Ovary (tissue), 9 donors: ENCODE results near the gene SSTR5. TPM values are rescaled to one million over a fixed set of nuclear protein-coding genes. Genes with fewer than 3 reads are reported as not detected.

Experiments
- DNase-seq, 5 donors: peaks; one replicate each; pipeline ENCODE4 v3.0.0-alpha.2; 2019 to 2020
- H3K27ac ChIP-seq, 2 donors: fragments of 200-600 bp; one replicate each; pipeline versions ENCODE4 v1.5.1 to v1.8.0; 2019 to 2022
- H3K27me3 ChIP-seq: fragments of 200-600 bp; one replicate; pipeline ENCODE4 v1.8.0; 2022
- H3K36me3 ChIP-seq: fragments of 200-600 bp; sonication (generic); one replicate; pipeline ENCODE4 v1.5.1; 2019
- H3K4me1 ChIP-seq: one replicate; pipeline ENCODE4 v1.8.1; 2013; ENCODE audit warnings: mild to moderate bottlenecking, moderate library complexity; ENCODE audit not compliant: insufficient read depth
- H3K4me3 ChIP-seq: fragments of 200-600 bp; sonication (generic); one replicate; pipeline ENCODE4 v1.5.1; 2017
- H3K9me3 ChIP-seq, 2 donors: fragments of 200-600 bp in 1 of 2; sonication (generic) in 1 of 2; one replicate each; pipeline versions ENCODE4 v1.5.1 to v1.8.1; 2013 to 2019; ENCODE audit warnings: mild to moderate bottlenecking in 1 of 2, moderate library complexity in 1 of 2
- EP300 ChIP-seq: sonication (generic); formaldehyde crosslinking; IDR thresholded peaks from one replicate; pipeline ENCODE4 v1.6.1; 2017; ENCODE audit warnings: antibody characterized with exemption
- POLR2A ChIP-seq: fragments of 450-650 bp; IDR thresholded peaks from one replicate; pipeline ENCODE4 v1.6.1; 2017; ENCODE audit warnings: antibody characterized with exemption, mild to moderate bottlenecking, moderate library complexity
- WGBS, 3 donors: extraction: QIAGEN DNeasy Blood & Tissue Kit in 1 of 3; methylation state at CpG; one replicate each; pipeline versions ENCODE4 v1.1.5 to v1.1.7; 2013 to 2017; 5-methylcytosine and 5-hydroxymethylcytosine counted together
- intact Hi-C, 4 donors: fragments of 100-400 bp; cut with DNase I; formaldehyde crosslinking; loops; one replicate each; pipeline versions ENCODE4 v1.11.0 to v1.15.1; 2022 to 2023
- polyA plus RNA-seq, 2 donors: library from polyadenylated mRNA; stranded (reverse); fragments of 200-250 nt in 1 of 2; fragments of 350-450 nt in 1 of 2; fragmentation: Illumina TruSeq in 1 of 2; extraction: RNeasy Lipid Tissue Mini Kit (QIAGEN cat#74804) in 1 of 2; gene quantifications; one replicate each; pipeline ENCODE4 v1.2.3, GENCODE V29; 2013 to 2014
- total RNA-seq, 7 donors: library from RNA; depleted of rRNA in 2 of 7; stranded (reverse); fragments of >200 nt in 2 of 7; fragmentation: NEBNext Ultra II Directional in 3 of 7; extraction: Animal tissue kit (Norgen Biotek cat#: 25700) in 3 of 7; gene quantifications; one replicate each; pipeline versions ENCODE4 v1.1.0 to v1.2.4, GENCODE V29; 2016 to 2023
- TF ChIP-seq, protein P1 (sequence below), 3 donors: fragments of 450-650 bp in 2 of 3; fragments of 200-600 bp in 1 of 3; IDR thresholded peaks; one replicate each; pipeline versions ENCODE4 v1.5.1 to v1.8.0; 2016 to 2022; ENCODE audit warnings: antibody characterized with exemption in 3 of 3, mild to moderate bottlenecking in 1 of 3
- donor health status: DM: no; HTN: no; CAD: no; lungs with moderate emphysema.
- donor health status: DM: no; HTN: no; CAD: no.
- donor health status: Bipolar disorder and iron deficiency.
- donor health status: DM: yes; HTN: yes; CAD: no.
- donor health status: DM: no; HTN: no; CAD: no.
- donor health status: DM: yes; HTN: yes; CAD: no.

Gene SSTR5
- total and polyA plus RNA-seq, 9 donors, result not detected

DNA sequence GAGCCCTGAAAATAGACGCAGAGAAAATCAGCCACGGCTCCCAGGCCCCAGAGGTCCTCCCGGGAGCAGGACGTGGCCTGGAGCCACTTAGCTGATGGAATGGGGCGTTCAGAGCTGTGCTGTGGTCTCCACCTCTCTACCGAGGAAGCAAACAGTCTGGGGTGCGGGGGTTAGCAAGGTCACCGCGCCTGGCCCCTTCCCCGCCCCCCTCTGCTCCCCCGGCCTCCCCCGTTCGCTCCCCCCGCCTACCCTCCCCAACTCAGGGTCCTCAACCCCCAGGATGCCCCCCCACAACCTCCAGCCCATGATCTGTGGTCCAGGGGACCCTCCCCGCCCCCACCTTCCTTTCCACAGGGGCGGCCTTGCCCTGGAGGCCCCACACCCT, 44.1 kb downstream of the SSTR5 start:
- WGBS, 3 donors, result 58 to 67% (median 64%) methylated on average over 11 to 16 of the region's 16 CpGs
- TF ChIP-seq EP300 (no peak), POLR2A (no peak)
- TF ChIP-seq, protein P1, sequence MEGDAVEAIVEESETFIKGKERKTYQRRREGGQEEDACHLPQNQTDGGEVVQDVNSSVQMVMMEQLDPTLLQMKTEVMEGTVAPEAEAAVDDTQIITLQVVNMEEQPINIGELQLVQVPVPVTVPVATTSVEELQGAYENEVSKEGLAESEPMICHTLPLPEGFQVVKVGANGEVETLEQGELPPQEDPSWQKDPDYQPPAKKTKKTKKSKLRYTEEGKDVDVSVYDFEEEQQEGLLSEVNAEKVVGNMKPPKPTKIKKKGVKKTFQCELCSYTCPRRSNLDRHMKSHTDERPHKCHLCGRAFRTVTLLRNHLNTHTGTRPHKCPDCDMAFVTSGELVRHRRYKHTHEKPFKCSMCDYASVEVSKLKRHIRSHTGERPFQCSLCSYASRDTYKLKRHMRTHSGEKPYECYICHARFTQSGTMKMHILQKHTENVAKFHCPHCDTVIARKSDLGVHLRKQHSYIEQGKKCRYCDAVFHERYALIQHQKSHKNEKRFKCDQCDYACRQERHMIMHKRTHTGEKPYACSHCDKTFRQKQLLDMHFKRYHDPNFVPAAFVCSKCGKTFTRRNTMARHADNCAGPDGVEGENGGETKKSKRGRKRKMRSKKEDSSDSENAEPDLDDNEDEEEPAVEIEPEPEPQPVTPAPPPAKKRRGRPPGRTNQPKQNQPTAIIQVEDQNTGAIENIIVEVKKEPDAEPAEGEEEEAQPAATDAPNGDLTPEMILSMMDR (IDR thresholded peaks at IDR 0.05), result no peak
- no peaks in the 10 kb centered on the region for H3K27me3 ChIP-seq

DNA sequence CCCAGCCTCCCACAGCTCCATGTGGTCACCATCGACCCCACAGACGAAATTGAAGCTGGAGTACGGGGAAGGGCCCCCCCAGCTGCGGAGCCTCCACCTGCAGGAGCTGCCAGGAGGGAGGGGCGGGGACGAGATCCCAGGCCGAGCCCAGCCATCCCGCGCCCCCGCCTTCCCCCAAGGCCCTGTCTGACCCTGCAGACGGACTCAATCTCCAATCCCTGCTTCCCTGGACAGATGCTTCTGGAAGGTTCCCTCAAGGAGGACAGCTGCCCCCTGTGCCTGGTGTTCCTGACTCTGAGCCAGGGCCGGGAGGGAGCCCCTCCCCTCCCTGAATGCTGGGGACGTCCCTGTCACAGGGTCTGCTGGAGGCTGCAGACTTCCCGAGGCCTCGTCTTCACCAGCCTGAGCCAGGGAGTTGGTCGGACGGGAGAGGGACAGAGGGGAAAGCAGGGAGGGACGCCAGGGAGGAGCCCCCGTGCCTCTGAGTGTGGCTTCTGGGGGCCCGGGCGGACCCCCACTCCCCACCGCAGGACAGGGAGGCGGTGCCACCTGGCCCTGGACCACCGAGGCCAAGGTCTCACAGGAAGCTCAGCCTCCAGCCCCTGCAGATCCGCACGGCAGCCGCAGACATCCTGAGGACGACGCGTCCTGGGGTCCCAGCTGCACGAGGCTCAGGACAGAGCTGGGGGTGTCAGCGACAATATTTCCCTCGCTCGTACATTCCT, 44.8 kb downstream of the SSTR5 start:
- DNase-seq, result no peak
- H3K27me3 ChIP-seq, result no peaks in the 10 kb centered on the region
- no peaks in the 10 kb centered on the region for H3K4me1 ChIP-seq
- WGBS, 3 donors, result 33 to 48% (median 39%) methylated on average over 33 to 34 of the region's 34 CpGs
- H3K9me3 ChIP-seq, result no peaks in the 10 kb centered on the region
- no peaks in the 10 kb centered on the region for H3K36me3 ChIP-seq
- no peak overlapping the region for H3K27ac ChIP-seq
- no peak overlapping the region for H3K4me3 ChIP-seq
- intact Hi-C loops, result no loop called here
- no peak for TF ChIP-seq POLR2A
- TF ChIP-seq, protein P1 (IDR thresholded peaks at IDR 0.05), result no peak
- TF ChIP-seq EP300, result no peak

More for the DNA sequence above, 44.1 kb downstream of the SSTR5 start:
- no peak overlapping the region for H3K27ac ChIP-seq
- H3K36me3 ChIP-seq, result no peaks in the 10 kb centered on the region
- DNase-seq, result no peak
- no peaks in the 10 kb centered on the region for H3K4me1 ChIP-seq
- intact Hi-C loops, result no loop called here
- H3K4me3 ChIP-seq, result no peak overlapping the region
- H3K9me3 ChIP-seq, result no peaks in the 10 kb centered on the region

DNA sequence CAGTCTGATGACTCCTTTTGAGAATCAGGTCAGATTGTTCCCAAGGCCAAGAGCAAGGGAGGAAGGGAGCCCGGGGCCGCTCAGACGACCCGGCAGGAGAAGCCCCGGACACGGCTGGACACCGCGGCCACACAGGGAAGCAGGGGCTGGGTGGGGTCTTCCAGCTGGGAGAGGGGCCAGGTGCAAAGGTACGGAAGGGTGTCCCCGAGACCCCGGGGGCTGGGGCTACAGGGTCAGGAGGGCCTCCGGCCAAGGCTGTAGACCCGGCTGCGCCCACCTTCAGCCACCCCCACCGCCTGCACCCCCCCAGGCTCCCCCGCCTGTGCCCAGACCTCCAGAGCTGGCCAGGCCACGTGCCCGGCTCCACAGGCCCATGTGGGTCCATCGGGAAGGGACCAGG, 45.4 kb downstream of the SSTR5 start:
- Histone ChIP-seq H3K4me1 (no peaks in the 10 kb centered on the region), H3K36me3 (no peaks in the 10 kb centered on the region), H3K27ac (no peak overlapping the region), H3K27me3 (no peaks in the 10 kb centered on the region), H3K9me3 (no peaks in the 10 kb centered on the region), H3K4me3 (no peak overlapping the region)
- TF ChIP-seq POLR2A (no peak), EP300 (no peak)
- TF ChIP-seq, protein P1 (IDR thresholded peaks at IDR 0.05), result no peak
- 44 to 66% (median 52%) methylated on average over 17 to 19 of the region's 19 CpGs for WGBS, 3 donors
- no peak for DNase-seq
- intact Hi-C loops, result no loop called here

DNA sequence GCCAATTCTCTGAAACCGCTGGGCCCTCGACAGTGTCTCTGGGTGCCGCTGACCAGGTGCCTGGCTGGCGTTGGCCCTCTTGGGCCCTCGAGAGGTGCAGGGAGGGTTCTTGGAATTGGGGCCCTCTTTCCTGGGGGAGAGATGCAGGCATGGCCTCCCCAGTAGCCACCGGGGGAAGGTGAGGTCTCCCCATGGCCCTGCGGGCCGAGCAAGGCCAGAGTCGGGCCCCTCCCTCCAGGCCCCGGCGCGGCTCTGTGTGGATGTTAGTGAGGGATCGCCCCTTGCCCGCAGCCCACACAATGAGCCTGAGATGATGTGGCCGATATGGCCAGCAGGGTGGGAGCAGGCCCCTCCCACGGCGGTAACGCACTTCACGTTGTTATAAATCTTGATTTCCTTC, 46.6 kb downstream of the SSTR5 start:
- H3K4me1 ChIP-seq, result no peaks in the 10 kb centered on the region
- no peak overlapping the region for H3K27ac ChIP-seq
- TF ChIP-seq, protein P1 (IDR thresholded peaks at IDR 0.05), result no peak
- TF ChIP-seq POLR2A (no peak), EP300 (no peak)
- no peaks in the 10 kb centered on the region for H3K36me3 ChIP-seq
- intact Hi-C loops, result no loop called here
- no peak for DNase-seq
- WGBS, 3 donors, result 75 to 86% (median 83%) methylated on average over 19 of the region's 19 CpGs
- H3K27me3 ChIP-seq, result no peaks in the 10 kb centered on the region
- H3K4me3 ChIP-seq, result no peak overlapping the region
- no peaks in the 10 kb centered on the region for H3K9me3 ChIP-seq
